HG03039 (cell line): Measurements from ENCODE around the gene TRAPPC5.
"Not testable (repeated sequence)": the region's sequence is repeated elsewhere in the genome, so short reads cannot be mapped to it uniquely, and the experiment has no call there.

Experiments used
- ATAC-seq: cut with Tn5 transposase; IDR thresholded peaks from one replicate; pipeline ENCODE4 v1.9.1; 2021; ENCODE audit warnings: mild to moderate bottlenecking, moderate library complexity; ENCODE audit not compliant: unreplicated experiment

The TRAPPC5 gene

GRCh38 chr19:7680606-7681339 lies at the start of gene TRAPPC5:
TSS of gene TRAPPC5 (plus strand) at chr19:7680833. CDS start at chr19:7682254, 1,421 bp downstream.
- peak; percentile 43 for ATAC-seq

- no peak for ATAC-seq
These were observed 49.1 kb upstream of the TRAPPC5 start for GRCh38 chr19:7631577-7631976.

GRCh38 chr19:7632340-7633203 lies 48.1 kb upstream of the TRAPPC5 start:
- ATAC-seq = no peak

GRCh38 chr19:7633698-7634097 lies 46.9 kb upstream of the TRAPPC5 start, which contains the start of gene PCP2:
TSS of gene PCP2 (minus strand) at chr19:7633719. CDS start at chr19:7633457, 262 bp downstream.
- no peak for ATAC-seq

GRCh38 chr19:7635670-7636069 lies 45.0 kb upstream of the TRAPPC5 start:
- ATAC-seq = no peak

GRCh38 chr19:7636317-7636690 lies 44.3 kb upstream of the TRAPPC5 start:
- ATAC-seq = no peak

- ATAC-seq = peak; percentile 71
These were observed 43.8 kb upstream of the TRAPPC5 start, which contains the start of gene STXBP2 for GRCh38 chr19:7636691-7637373. TSS of gene STXBP2 (plus strand) at chr19:7637110. CDS start at chr19:7637150, 40 bp downstream.

- ATAC-seq = no peak
These were observed 43.0 kb upstream of the TRAPPC5 start for GRCh38 chr19:7637374-7638256.

- ATAC-seq = no peak
These were observed 41.7 kb upstream of the TRAPPC5 start for GRCh38 chr19:7638802-7639465.

- ATAC-seq = no peak
These were observed 40.7 kb upstream of the TRAPPC5 start for GRCh38 chr19:7639863-7640348.

GRCh38 chr19:7640803-7641202 lies 39.8 kb upstream of the TRAPPC5 start:
- ATAC-seq = no peak

GRCh38 chr19:7641290-7642276 lies 39.0 kb upstream of the TRAPPC5 start:
- ATAC-seq = no peak

GRCh38 chr19:7642295-7643030 lies 38.2 kb upstream of the TRAPPC5 start:
- no peak for ATAC-seq

- no peak for ATAC-seq
These were observed 37.6 kb upstream of the TRAPPC5 start for GRCh38 chr19:7643031-7643415.

GRCh38 chr19:7643629-7644549 lies 36.7 kb upstream of the TRAPPC5 start:
- not testable (repeated sequence) for ATAC-seq

GRCh38 chr19:7644550-7644877 lies 36.1 kb upstream of the TRAPPC5 start:
- no peak for ATAC-seq

GRCh38 chr19:7645163-7645562 lies 35.5 kb upstream of the TRAPPC5 start:
- no peak for ATAC-seq
